Measurements from ENCODE around the gene ABCA4. TPM values are rescaled to one million over a fixed set of nuclear protein-coding genes. Genes with fewer than 3 reads are reported as not detected.

The ABCA4 gene
- total and polyA plus RNA-seq, 11 donors: 0.04 to 0.37 (median 0.16) TPM; not detected in 2

DNA sequence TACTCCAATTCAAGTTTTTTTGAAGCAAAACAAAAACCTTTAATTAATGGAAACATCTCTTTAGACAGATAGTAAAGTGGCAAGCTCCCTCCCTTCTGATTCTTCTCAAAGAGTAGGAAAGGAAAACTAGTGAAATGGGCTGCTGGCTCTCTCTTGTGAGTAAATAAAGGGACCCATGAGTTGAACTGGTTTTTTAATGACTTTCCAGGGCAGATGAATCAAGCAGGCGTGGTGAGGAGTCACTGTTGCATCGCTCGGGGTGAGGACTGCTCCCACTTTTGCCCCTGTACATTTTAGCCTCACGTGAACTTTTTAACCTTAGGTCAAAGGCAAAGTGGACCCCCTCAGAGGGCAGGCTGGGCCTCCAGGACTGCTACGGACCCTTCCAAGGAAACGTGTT, 64.8 kb downstream of the ABCA4 start:
- 88 to 95% (median 92%) methylated on average over 5 to 6 of the region's 6 CpGs for WGBS, 4 donors
- Histone ChIP-seq H3K27ac (peak overlapping the region in 4 of 12 donors; percentile 1 to 24 (median 14)), H3K27me3 (no peaks in the 10 kb centered on the region), H3K9me3 (no peaks in the 10 kb centered on the region), H3K4me1 (peaks cover 0 to 45% (median 13%) of the 10 kb centered on the region in 12 donors), H3K36me3 (no peaks in the 10 kb centered on the region), H3K4me3 (no peak overlapping the region)
- TF ChIP-seq, protein P1, sequence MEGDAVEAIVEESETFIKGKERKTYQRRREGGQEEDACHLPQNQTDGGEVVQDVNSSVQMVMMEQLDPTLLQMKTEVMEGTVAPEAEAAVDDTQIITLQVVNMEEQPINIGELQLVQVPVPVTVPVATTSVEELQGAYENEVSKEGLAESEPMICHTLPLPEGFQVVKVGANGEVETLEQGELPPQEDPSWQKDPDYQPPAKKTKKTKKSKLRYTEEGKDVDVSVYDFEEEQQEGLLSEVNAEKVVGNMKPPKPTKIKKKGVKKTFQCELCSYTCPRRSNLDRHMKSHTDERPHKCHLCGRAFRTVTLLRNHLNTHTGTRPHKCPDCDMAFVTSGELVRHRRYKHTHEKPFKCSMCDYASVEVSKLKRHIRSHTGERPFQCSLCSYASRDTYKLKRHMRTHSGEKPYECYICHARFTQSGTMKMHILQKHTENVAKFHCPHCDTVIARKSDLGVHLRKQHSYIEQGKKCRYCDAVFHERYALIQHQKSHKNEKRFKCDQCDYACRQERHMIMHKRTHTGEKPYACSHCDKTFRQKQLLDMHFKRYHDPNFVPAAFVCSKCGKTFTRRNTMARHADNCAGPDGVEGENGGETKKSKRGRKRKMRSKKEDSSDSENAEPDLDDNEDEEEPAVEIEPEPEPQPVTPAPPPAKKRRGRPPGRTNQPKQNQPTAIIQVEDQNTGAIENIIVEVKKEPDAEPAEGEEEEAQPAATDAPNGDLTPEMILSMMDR (IDR thresholded peaks at IDR 0.05): no peak
- no peak for TF ChIP-seq POLR2A (IDR thresholded peaks at IDR 0.05)
- intact Hi-C loops (cut with DNase I): no loop called here
- no peak for DNase-seq
- ATAC-seq: no peak

DNA sequence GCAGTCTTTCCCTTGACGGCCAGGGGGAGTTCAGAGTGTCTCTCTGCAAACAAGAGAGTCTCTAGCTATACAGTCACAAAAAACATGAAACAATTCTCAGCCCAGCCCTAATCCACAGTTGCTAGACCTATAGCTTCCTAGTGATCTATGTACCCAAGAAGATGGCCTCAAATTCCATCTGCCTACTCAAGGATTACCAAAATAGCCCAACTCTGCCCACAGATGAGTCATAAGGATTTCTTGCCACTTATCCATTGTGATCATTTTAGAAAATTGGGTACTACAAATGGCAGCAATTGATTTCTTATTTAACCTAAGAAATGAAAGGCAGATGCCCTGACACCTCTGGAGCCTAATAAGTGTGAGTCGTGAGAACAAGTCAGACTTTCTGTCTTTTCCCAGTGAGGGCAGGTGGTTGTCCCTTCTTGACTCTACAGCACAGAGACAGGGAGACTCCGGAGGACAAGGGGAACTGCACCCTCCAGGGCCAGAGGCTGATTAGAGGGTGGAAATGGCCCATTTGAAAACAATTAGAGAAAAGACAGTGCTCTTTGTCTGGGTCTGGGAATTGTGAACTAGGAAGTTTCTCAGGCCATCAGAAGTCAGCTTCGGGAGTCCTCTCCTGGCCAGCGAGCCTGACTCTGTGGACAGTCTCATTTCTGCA, 65.4 kb downstream of the ABCA4 start:
- Histone ChIP-seq H3K27me3 (no peaks in the 10 kb centered on the region), H3K4me1 (peaks cover 0 to 44% (median 14%) of the 10 kb centered on the region in 12 donors), H3K9me3 (no peaks in the 10 kb centered on the region), H3K36me3 (no peaks in the 10 kb centered on the region), H3K27ac (peak overlapping the region in 4 of 12 donors; percentile 1 to 24 (median 14)), H3K4me3 (no peak overlapping the region)
- intact Hi-C loops (cut with DNase I): no loop called here
- TF ChIP-seq POLR2A (IDR thresholded peaks at IDR 0.05): no peak
- TF ChIP-seq, protein P1 (IDR thresholded peaks at IDR 0.05): no peak
- DNase-seq (no peak), ATAC-seq (no peak)
- WGBS, 4 donors: 74 to 81% (median 77%) methylated on average over 5 of the region's 5 CpGs

DNA sequence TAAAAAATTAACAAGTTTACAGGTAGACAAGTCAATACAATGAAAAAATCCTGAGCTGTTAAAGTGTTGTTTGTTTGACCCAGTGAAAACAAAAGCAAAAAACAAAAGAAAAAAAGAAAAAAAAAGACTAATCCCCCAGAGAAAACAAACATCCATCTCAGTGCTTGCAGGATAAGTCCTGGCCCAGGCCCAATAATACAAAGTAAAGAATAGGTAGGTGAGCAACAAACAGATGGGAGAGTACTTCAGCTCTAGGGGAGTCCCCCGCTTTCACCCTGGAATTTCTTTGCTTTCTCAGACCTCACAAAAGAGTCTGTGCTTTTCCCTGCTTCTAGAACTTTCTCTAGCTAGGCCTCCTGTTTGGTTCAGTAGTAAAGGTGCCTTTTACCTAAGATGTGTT, 70.3 kb downstream of the ABCA4 start:
- no peak for ATAC-seq
- Histone ChIP-seq H3K4me1 (peaks cover 5 to 61% (median 35%) of the 10 kb centered on the region in 12 donors), H3K27me3 (no peaks in the 10 kb centered on the region), H3K9me3 (no peaks in the 10 kb centered on the region), H3K27ac (peak overlapping the region in 11 of 12 donors; percentile 17 to 97 (median 90)), H3K36me3 (no peaks in the 10 kb centered on the region), H3K4me3 (no peak overlapping the region)
- no peak for DNase-seq
- TF ChIP-seq POLR2A (IDR thresholded peaks at IDR 0.05): no peak
- intact Hi-C loops (cut with DNase I): no loop called here
- 71 to 83% (median 76%) methylated on average over 1 of the region's 1 CpG for WGBS, 4 donors

DNA sequence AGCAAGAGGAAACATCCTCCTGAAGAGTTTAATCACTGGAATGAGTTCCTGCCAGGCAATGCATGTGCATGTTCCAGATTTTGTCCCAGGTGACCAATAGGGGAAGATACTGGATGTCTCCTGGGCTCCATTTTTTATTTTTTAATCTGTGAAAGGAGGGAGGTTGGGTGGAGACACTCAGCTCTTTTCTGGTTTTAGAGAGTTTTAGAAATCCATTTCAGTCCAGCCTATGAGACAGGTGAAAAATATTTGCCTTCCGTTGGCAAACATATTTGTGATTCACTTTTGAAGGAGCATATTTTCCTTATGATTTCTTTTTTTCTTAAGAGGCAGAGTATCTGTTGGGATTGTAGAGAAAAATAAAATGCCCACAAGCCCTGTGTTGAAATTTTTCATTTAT, 70.7 kb downstream of the ABCA4 start:
- Histone ChIP-seq H3K9me3 (no peaks in the 10 kb centered on the region), H3K27ac (peak overlapping the region in 11 of 12 donors; percentile 31 to 97 (median 90)), H3K4me3 (no peak overlapping the region), H3K36me3 (no peaks in the 10 kb centered on the region), H3K27me3 (no peaks in the 10 kb centered on the region), H3K4me1 (peaks cover 5 to 61% (median 37%) of the 10 kb centered on the region in 12 donors)
- no peak for TF ChIP-seq POLR2A (IDR thresholded peaks at IDR 0.05)
- TF ChIP-seq, protein P1 (IDR thresholded peaks at IDR 0.05): no peak
- intact Hi-C loops (cut with DNase I): no loop called here
- DNase-seq: no peak
- no peak for ATAC-seq
- WGBS, 4 donors: 79 to 87% (median 83%) methylated on average over 1 of the region's 1 CpG
